GM21381 (cell line): Measurements from ENCODE around the gene C19orf38.
"Not testable (repeated sequence)": the region's sequence is repeated elsewhere in the genome, so short reads cannot be mapped to it uniquely, and the experiment has no call there.

Experiments used
- ATAC-seq: cut with Tn5 transposase; IDR thresholded peaks from one replicate; pipeline ENCODE4 v1.9.1; 2021; ENCODE audit warnings: mild to moderate bottlenecking, moderate library complexity; ENCODE audit not compliant: unreplicated experiment

The C19orf38 gene

GRCh38 chr19:10820173-10820572 lies 28.0 kb upstream of the C19orf38 start:
- ATAC-seq, result no peak

- no peak for ATAC-seq
These were observed 24.5 kb upstream of the C19orf38 start for GRCh38 chr19:10823690-10824089.

- ATAC-seq, result no peak
These were observed 22.0 kb upstream of the C19orf38 start for GRCh38 chr19:10826231-10826630.

- no peak for ATAC-seq
These were observed 21.4 kb upstream of the C19orf38 start for GRCh38 chr19:10826846-10827245.

GRCh38 chr19:10828981-10829821 lies 19.0 kb upstream of the C19orf38 start:
- no peak for ATAC-seq

GRCh38 chr19:10829967-10830366 lies 18.2 kb upstream of the C19orf38 start:
- ATAC-seq, result no peak

GRCh38 chr19:10830370-10830769 lies 17.8 kb upstream of the C19orf38 start:
- ATAC-seq, result no peak

- no peak for ATAC-seq
These were observed 17.1 kb upstream of the C19orf38 start for GRCh38 chr19:10830931-10831779.

- ATAC-seq, result no peak
These were observed 16.0 kb upstream of the C19orf38 start for GRCh38 chr19:10831987-10832938.

- ATAC-seq, result no peak
These were observed 15.3 kb upstream of the C19orf38 start for GRCh38 chr19:10832939-10833296.

- peak; percentile 4 for ATAC-seq
These were observed 13.0 kb upstream of the C19orf38 start for GRCh38 chr19:10835089-10835753.

- ATAC-seq, result peak; percentile 69
These were observed 12.3 kb upstream of the C19orf38 start, which contains the start of gene TMED1 for GRCh38 chr19:10835754-10836478. TMED1 (minus strand) TSS chr19:10836212; CDS start chr19:10836191, 21 bp downstream.

GRCh38 chr19:10836479-10837330 lies 11.5 kb upstream of the C19orf38 start:
- ATAC-seq, result peak; percentile 16

GRCh38 chr19:10837649-10838048 lies 10.6 kb upstream of the C19orf38 start:
- not testable (repeated sequence) for ATAC-seq

GRCh38 chr19:10838377-10838776 lies 9.8 kb upstream of the C19orf38 start:
- no peak for ATAC-seq

- no peak for ATAC-seq
These were observed 8.8 kb upstream of the C19orf38 start for GRCh38 chr19:10839114-10840050.

GRCh38 chr19:10842788-10843187 lies 5.4 kb upstream of the C19orf38 start:
- no peak for ATAC-seq
